Thyroid gland (tissue), 4 donors: ENCODE measurements around the gene SMG6.
"Not testable (repeated sequence)": the region's sequence is repeated elsewhere in the genome, so short reads cannot be mapped to it uniquely, and the experiment has no call there.

ENCODE experiments used
- CTCF ChIP-seq, 6 experiments: fragments of 200-600 bp in 3 of 6; fragments of 450-650 bp in 3 of 6; sonication (generic) in 3 of 6; IDR thresholded peaks; one replicate each; pipeline ENCODE4 v1.5.1; 2016 to 2019; ENCODE audit warnings: antibody characterized with exemption in 6 of 6, mild to moderate bottlenecking in 2 of 6, inconsistent platforms in 1 of 6, moderate library complexity in 1 of 6
- POLR2A ChIP-seq, 2 donors: fragments of 450-650 bp; IDR thresholded peaks; one replicate each; pipeline ENCODE4 v1.6.1; 2017; ENCODE audit warnings: antibody characterized with exemption in 2 of 2, mild to moderate bottlenecking in 2 of 2, moderate library complexity in 1 of 2

DNA sequence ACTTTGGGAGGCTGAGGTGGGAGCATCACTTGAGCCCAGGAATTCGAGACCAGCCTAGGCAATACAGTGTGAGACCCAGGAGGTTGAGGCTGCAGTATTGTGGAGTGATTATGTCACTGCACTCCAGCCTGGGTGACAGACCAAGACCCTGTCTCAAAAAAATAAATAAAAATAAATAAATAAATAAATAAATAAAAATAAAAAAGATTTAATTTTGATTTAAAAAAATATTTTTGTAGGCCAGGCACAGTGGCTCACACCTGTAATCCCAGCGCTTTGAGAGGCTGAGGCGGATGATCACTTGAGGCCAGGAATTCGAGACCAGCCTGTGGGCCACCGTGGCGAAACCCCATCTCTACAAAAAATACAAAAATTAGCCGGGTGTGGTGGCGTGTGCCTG lies 104.2 kb downstream of the SMG6 start:
- not testable (repeated sequence) for TF ChIP-seq CTCF, POLR2A (IDR thresholded peaks at IDR 0.05)
